ENCODE measurements around the gene ZNF35.

The ZNF35 gene

GRCh38 chr3:44632193-44632592 lies 16.3 kb upstream of the ZNF35 start:
- H3K27me3 ChIP-seq = no peaks in the 10 kb centered on the region
- TF ChIP-seq CTCF (IDR thresholded peaks at IDR 0.05) = no peak
- intact Hi-C loops (cut with DNase I; ENCODE audit: low total_unique reads) = no loop called here
- DNase-seq = no peak
- peaks cover 75 to 82% (median 80%) of the 10 kb centered on the region in 3 donors for H3K36me3 ChIP-seq
- peaks cover 0 to 7% (median 0%) of the 10 kb centered on the region in 3 donors for H3K9me3 ChIP-seq
- H3K4me1 ChIP-seq = peaks cover 0 to 3% (median 0%) of the 10 kb centered on the region in 4 donors
- H3K27ac ChIP-seq = no peak overlapping the region
- H3K4me3 ChIP-seq = no peak overlapping the region

- no peak overlapping the region for H3K4me3 ChIP-seq
- peaks cover 0 to 69% (median 37%) of the 10 kb centered on the region in 3 donors for H3K9me3 ChIP-seq
- intact Hi-C loops (cut with DNase I; ENCODE audit: low total_unique reads) = no loop called here
- H3K27ac ChIP-seq = no peak overlapping the region
- TF ChIP-seq CTCF (IDR thresholded peaks at IDR 0.05) = no peak
- no peak for DNase-seq
- H3K4me1 ChIP-seq = no peaks in the 10 kb centered on the region
- peaks cover 61 to 69% (median 63%) of the 10 kb centered on the region in 3 donors for H3K36me3 ChIP-seq
- H3K27me3 ChIP-seq = no peaks in the 10 kb centered on the region
Observed at GRCh38 chr3:44642337-44642736, 6.2 kb upstream of the ZNF35 start.

DNA sequence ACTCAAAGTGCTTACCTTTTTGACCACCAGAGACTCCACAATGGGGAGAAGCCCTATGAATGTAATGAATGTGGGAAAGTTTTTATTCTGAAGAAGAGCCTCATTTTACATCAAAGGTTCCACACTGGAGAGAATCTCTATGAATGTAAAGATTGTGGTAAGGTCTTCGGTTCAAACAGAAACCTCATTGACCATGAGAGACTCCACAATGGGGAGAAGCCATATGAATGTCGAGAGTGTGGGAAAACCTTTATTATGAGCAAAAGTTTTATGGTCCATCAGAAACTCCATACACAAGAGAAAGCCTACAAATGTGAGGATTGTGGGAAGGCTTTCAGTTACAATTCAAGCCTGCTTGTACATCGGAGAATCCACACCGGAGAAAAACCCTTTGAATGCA lies 5.5 kb upstream of the ZNF35 start:
- Histone ChIP-seq H3K4me3 (no peak overlapping the region), H3K36me3 (peaks cover 54 to 62% (median 57%) of the 10 kb centered on the region in 3 donors), H3K27me3 (no peaks in the 10 kb centered on the region), H3K27ac (no peak overlapping the region), H3K9me3 (peaks cover 0 to 65% (median 37%) of the 10 kb centered on the region in 3 donors), H3K4me1 (peaks cover 0 to 4% (median 0%) of the 10 kb centered on the region in 4 donors)
- intact Hi-C loops (cut with DNase I; ENCODE audit: low total_unique reads) = no loop called here
- DNase-seq = no peak
- TF ChIP-seq CTCF (IDR thresholded peaks at IDR 0.05) = no peak

- Histone ChIP-seq H3K4me1 (peaks cover 0 to 16% (median 2%) of the 10 kb centered on the region in 4 donors), H3K36me3 (peaks cover 29 to 38% (median 31%) of the 10 kb centered on the region in 3 donors), H3K9me3 (peaks cover 0 to 20% (median 12%) of the 10 kb centered on the region in 3 donors), H3K27ac (no peak overlapping the region), H3K4me3 (no peak overlapping the region), H3K27me3 (no peaks in the 10 kb centered on the region)
- TF ChIP-seq CTCF (IDR thresholded peaks at IDR 0.05) = no peak
- no peak for DNase-seq
- intact Hi-C loops (cut with DNase I; ENCODE audit: low total_unique reads) = no loop called here
Observed at GRCh38 chr3:44647771-44648170, 761 bp upstream of the ZNF35 start.

- intact Hi-C loops (cut with DNase I; ENCODE audit: low total_unique reads) = no loop called here
- Histone ChIP-seq H3K36me3 (peaks cover 39 to 40% (median 40%) of the 10 kb centered on the region in 3 donors), H3K27ac (no peak overlapping the region), H3K27me3 (no peaks in the 10 kb centered on the region), H3K9me3 (peaks cover 0 to 9% (median 0%) of the 10 kb centered on the region in 3 donors), H3K4me1 (peaks cover 0 to 16% (median 2%) of the 10 kb centered on the region in 4 donors), H3K4me3 (no peak overlapping the region)
- TF ChIP-seq CTCF (IDR thresholded peaks at IDR 0.05) = no peak
- no peak for DNase-seq
Observed at GRCh38 chr3:44649709-44650108, 1.2 kb downstream of the ZNF35 start.

DNA sequence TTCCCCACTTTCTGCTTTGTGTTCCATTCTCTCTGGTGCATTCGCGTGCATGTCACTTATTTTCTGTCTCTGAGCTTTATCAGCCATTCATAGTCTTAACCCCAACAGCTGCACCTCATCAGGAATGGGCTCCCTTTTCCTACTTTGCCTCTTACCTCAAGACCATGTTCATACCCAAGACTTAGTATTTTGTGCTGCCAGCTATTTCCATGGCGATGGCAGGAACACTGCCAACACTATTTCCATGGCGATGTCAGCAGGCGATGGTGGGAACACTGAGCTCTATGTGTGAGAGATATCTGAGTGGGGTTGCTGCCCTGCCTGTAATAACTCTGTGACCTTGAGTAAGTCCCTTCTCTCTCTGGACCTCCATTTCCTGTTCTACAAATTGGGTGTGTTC lies 5.5 kb downstream of the ZNF35 start:
- Histone ChIP-seq H3K27me3 (no peaks in the 10 kb centered on the region), H3K27ac (no peak overlapping the region), H3K4me3 (no peak overlapping the region), H3K36me3 (peaks cover 83 to 84% (median 83%) of the 10 kb centered on the region in 3 donors), H3K9me3 (peaks cover 0 to 36% (median 9%) of the 10 kb centered on the region in 3 donors), H3K4me1 (peaks cover 0 to 5% (median 0%) of the 10 kb centered on the region in 4 donors)
- intact Hi-C loops (cut with DNase I; ENCODE audit: low total_unique reads) = no loop called here
- DNase-seq = no peak
- TF ChIP-seq CTCF (IDR thresholded peaks at IDR 0.05) = no peak

Measured in tibial artery (tissue), 4 donors.